NT2/D1 (cell line): ENCODE results near the gene JPH4.

Source experiments
- SUZ12 ChIP-seq: IDR thresholded peaks from 2 replicates; pipeline ENCODE4 v1.6.1; 2011; ENCODE audit not compliant: insufficient read length, insufficient read depth; ENCODE audit errors: extremely low read depth
- YY1 ChIP-seq: IDR thresholded peaks from 2 replicates; pipeline ENCODE4 v1.6.1; 2011; ENCODE audit not compliant: insufficient read length, insufficient read depth
- ZNF274 ChIP-seq: IDR thresholded peaks from 2 replicates; pipeline ENCODE4 v1.6.1; 2011; ENCODE audit warnings: mild to moderate bottlenecking, low read depth, low read length

GRCh38 chr14:23566112-23566777 lies 12.3 kb downstream of the JPH4 start:
- TF ChIP-seq YY1 (no peak), SUZ12 (no peak), ZNF274 (no peak)
